ENCODE measurements around the gene UPK3A. TPM values are rescaled to one million over a fixed set of nuclear protein-coding genes. Genes with fewer than 3 reads are reported as not detected.

Gene UPK3A
- total and polyA plus RNA-seq, 2 of the 13 experiments (the other 11 are each of a cell fraction or from before 2014, with no cell fraction given), result 10.5 to 13.8 TPM

GRCh38 chr22:45273452-45274075, 11.2 kb upstream of the UPK3A start (continued):
- TF ChIP-seq ZBTB40 (IDR thresholded peaks at IDR 0.05) (no peak), ZBTB40 (CRISPR knock-in tag; IDR thresholded peaks at IDR 0.05) (no peak; the same call in none of the 2 replicates), PHF5A (CRISPR knock-in tag; IDR thresholded peaks at IDR 0.05; ENCODE audit: low read depth, unreplicated experiment) (peak; percentile 62), ATF3 (CRISPR knock-in tag; IDR thresholded peaks at IDR 0.05) (peak; percentile 61), MTERF4 (CRISPR knock-in tag; IDR thresholded peaks at IDR 0.05) (no peak), ZNF383 (CRISPR knock-in tag; IDR thresholded peaks at IDR 0.05; ENCODE audit: borderline replicate concordance) (no peak), ZNF678 (CRISPR knock-in tag; IDR thresholded peaks at IDR 0.05) (0 out of 2 replicates have a peak, but pooled peaks have one; percentile 9), ONECUT2 (CRISPR knock-in tag; IDR thresholded peaks at IDR 0.05) (0 out of 2 replicates have a peak, but pooled peaks have one; percentile 31), RBM22 (optimal IDR thresholded peaks at IDR 0.05; ENCODE audit: low read length) (no peak), ZNF720 (CRISPR knock-in tag; IDR thresholded peaks at IDR 0.05) (no peak), ZFP82 (CRISPR knock-in tag; IDR thresholded peaks at IDR 0.05; ENCODE audit: borderline replicate concordance) (peak; percentile 13; the same call in 1 of the 2 replicates), ZNF839 (CRISPR knock-in tag; IDR thresholded peaks at IDR 0.05; ENCODE audit: borderline replicate concordance) (0 out of 2 replicates have a peak, but pooled peaks have one; percentile 71), PAX8 (CRISPR knock-in tag; IDR thresholded peaks at IDR 0.05; ENCODE audit: borderline replicate concordance) (0 out of 2 replicates have a peak, but pooled peaks have one; percentile 29), ZNF563 (CRISPR knock-in tag; IDR thresholded peaks at IDR 0.05) (no peak), GMEB1 (CRISPR knock-in tag; IDR thresholded peaks at IDR 0.05; ENCODE audit: borderline replicate concordance) (peak; percentile 73; the same call in 1 of the 2 replicates)
